Stimulated activated CD8-positive, alpha-beta memory T cell treated with anti-CD3 and anti-CD28 coated beads, Interleukin-2, amount 100 ng/mL, for 1 hour (primary cell): ENCODE results near the gene PIK3R5.

ENCODE experiments used
- DNase-seq, 2 donors: peaks; one replicate each; pipeline ENCODE4 v3.0.0-alpha.2; 2020; ENCODE audit warnings: low read depth in 2 of 2

PIK3R5 gene

DNA sequence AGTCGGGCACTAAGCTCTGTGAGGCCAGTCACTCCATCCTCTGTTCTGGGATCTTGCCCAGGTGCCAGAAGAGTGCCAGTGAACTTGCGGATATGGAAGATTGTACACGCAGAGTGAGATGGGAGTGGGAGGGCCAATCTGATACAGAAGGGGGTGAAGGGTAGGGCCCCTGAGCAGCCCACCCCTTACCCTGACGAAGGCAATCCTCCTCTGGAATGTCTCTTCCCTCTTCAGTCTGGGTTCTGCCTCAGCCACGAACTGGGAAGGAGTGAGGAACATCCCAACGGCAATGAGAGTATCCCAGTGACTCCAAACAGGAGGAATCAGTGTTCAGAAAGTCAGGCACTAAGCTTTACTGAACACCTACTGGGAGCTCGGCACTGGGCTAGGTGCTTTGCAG, 86.1 kb downstream of the PIK3R5 start:
- no peak for DNase-seq

DNA sequence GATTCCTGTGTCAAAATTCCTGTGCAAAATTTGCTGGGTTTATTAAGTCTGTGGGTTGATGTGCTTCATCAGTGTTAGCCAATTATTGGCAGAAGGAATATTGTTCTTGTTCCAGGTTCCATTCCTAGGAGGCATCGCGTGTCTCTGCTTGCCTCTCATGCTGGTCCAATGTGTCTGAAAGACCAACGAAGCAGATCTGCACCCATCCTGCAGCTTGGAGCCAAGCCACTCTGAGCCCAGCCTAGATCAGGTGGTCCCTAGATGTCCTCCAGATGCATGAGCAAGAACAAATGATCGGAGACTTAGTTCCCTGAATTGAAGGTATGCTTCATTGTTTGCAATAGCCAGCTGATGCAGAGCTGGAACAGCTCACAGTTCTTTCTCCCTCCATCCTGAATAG, 87.5 kb downstream of the PIK3R5 start:
- no peak for DNase-seq

GRCh38 chr17:8875957-8876356, 89.5 kb downstream of the PIK3R5 start:
- no peak for DNase-seq

GRCh38 chr17:8875436-8875835, 90.1 kb downstream of the PIK3R5 start:
- DNase-seq, result no peak

GRCh38 chr17:8873801-8874715, 91.4 kb downstream of the PIK3R5 start:
- no peak for DNase-seq

DNA sequence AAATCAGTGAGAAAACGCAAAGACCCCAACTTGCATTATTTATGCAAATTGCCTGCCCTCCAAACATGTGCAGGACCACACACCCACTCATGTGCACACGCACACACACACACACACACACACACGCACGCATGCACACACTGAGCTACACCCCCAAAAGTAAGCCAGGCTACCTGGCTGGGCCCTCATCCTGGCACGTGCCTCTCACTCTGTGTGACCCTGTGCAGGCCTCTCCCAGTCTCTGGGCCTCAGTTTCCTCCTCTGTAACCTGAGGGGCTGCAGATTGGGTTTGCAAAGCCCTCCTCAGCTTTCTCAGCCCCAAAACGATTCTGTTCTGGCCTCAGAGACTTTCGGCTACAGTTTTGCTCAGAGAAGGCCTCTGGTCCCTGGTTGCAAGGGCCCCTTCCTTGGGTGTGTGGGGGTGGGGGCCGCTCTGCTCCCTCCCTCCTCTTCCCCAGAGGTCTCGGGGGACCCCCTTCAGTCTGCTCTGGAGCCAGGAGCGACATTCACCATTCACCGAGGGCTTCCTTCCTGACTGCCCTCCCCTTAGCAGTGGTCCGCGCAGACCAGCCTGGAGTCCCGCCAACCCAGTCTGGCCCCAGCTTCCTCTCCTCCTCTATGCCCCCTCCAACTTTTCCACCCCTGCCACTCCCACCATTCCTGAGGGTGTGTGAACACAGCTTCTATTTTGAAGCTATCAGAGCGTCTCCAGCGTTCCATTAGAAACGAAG, 92.6 kb downstream of the PIK3R5 start:
- DNase-seq, result no peak

DNA sequence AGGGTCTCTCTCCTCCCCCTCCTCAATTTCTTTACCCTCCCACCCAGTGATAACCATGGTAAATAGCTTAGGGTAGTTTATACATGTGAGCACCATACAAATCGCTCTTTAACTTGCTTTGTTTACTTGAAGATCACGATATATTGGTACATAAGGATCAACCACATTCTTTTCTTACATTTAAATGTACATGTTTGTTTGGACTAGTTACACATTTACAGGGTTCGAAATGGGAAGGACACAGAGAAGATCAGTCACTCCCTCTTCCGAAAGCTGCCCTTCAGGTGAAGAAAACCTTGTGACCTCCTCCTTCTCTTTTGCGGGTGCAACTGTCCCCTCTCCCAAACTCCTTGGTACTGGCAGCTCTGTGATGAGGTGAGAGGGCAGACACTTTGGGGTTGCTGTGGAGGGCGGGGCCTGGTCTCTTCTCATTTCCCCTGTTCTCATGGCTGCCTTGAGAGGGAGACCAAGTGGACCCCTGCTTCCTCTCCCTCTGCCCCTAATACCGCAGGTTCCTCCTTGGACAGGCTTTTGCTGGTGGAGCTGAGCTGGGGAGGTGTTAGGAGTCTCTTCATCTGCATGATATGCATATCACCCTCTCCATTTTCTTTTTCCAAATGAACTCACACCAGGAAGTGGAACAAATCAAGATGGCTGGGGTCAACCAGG, 93.3 kb downstream of the PIK3R5 start:
- DNase-seq, result no peak

DNA sequence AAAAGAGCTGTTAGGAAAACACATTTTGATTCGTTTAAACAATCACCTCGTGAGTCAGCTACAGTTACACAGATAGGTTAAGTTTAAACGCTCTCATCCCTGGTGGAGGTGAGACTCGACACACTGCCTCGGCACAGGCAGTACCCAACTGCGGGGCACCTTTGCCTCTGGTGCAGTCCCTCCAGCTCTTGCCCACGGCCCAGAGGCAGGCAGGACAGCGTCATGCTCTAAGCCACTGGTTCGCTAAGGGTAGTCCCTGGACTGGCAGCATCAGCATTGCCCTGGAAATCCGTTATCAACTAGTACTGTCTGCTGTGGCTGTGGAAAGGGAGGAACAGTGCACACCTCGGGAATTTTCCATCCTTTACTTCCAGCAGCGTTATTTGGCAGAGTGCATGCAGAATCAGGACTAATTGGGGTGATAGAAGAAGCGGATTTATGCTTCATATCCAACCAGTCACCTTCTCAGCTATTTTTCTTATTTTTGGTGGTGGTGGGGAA, 94.4 kb downstream of the PIK3R5 start:
- no peak for DNase-seq

DNA sequence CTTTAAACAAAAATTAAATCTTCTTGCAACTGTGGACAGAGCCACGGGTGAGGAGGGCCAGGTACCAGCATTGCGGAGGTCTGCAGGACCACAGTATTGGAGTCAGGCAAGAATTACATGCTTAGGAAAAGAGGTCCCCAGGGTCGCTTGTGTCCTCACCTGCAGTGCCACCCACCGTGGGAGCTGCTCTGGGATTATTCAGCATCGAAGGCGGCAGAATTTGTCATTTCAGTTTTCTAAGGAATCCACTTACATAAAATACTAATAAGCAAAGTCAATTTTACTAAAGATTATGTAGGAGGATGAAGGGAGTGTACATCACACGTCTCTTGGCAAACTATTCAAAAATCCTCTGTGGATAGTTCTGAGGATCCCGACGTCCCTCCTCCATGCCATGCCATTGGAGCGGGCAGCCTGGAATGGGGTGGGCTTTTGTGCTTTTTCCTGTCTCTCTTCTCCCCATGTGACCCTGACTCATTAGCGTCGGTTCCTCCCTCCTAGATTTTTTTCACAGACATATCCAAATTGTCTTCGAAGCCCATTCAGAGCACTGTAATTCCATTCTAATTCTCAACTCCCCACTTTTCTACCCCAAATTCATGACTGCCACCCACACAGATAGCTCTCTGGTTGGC, 95.0 kb downstream of the PIK3R5 start:
- no peak for DNase-seq

DNA sequence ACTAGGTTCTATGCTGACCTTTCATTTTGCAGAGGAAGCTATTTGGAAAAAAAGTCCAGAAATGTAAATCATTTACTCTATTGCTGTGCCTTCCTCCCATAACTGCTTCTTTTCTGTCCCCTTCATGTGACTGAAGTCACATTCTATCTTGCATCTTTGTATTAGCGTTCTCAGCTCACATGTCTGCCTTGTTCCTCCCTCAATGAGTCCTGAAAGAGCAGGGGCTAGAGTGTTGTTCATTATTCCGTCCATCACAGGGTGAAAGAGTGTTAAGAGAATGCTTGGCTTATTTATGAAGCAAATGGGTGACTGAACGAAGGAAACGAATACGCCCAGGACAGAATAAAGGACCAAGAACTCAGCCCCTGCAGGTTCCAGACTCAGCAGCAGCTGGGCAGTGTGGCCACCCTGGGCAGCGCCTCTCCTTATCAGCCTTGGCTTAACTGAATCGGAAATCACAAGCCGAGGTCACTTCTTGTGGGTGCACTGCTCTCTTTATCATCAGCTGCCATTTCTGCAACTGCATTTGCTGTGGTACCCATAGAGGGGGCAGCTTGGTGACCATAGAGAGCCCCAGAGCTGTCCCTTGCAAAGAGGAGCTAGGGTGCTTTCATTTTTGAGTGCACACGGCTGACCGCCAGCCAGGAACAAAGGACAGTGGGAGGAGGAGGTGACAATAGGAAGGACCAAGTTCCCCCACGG, 96.2 kb downstream of the PIK3R5 start:
- DNase-seq, result no peak

GRCh38 chr17:8868529-8868951, 97.0 kb downstream of the PIK3R5 start:
- DNase-seq, result no peak

GRCh38 chr17:8868092-8868491, 97.4 kb downstream of the PIK3R5 start:
- DNase-seq, result no peak

DNA sequence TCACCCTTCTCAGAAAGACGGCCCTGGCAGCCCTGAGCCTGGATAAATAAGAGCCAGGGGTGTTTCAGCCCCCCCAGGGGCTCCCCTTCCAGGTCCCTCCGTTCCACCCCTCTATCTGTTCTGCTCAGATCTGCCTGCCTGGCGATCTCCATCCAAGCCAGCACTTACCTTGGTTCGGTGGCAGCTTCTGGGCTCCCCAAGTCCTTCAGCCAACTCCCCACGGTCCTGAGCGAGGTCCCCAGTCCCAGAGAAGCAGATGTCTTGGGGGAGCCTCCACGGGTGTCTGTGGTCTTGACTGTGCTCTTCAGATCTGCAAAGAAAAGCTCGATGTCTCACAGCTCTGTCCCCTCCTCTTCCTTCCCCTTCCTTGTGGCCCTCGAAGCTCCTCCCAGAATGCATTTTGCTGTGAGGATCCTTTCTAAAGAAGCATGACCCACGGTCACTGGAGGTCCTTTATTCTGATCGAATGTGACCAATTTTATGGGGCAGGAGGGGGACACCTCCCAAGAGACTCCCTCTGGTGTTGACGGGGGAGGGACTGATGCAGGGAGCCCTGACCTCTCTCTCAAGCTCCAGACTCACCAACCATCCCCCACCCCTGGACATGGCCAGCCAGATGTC, 98.0 kb downstream of the PIK3R5 start, which contains the start of gene PIK3R6:
PIK3R6 (minus strand) TSS at position 314 of the 621 bp plus-strand sequence. CDS start 17,880 bp downstream, outside the sequence.
- DNase-seq, result no peak

- no peak for DNase-seq
Measured at GRCh38 chr17:8865811-8866210, 99.7 kb downstream of the PIK3R5 start.

- DNase-seq, result no peak
Measured at GRCh38 chr17:8865385-8865784, 100.1 kb downstream of the PIK3R5 start.

DNA sequence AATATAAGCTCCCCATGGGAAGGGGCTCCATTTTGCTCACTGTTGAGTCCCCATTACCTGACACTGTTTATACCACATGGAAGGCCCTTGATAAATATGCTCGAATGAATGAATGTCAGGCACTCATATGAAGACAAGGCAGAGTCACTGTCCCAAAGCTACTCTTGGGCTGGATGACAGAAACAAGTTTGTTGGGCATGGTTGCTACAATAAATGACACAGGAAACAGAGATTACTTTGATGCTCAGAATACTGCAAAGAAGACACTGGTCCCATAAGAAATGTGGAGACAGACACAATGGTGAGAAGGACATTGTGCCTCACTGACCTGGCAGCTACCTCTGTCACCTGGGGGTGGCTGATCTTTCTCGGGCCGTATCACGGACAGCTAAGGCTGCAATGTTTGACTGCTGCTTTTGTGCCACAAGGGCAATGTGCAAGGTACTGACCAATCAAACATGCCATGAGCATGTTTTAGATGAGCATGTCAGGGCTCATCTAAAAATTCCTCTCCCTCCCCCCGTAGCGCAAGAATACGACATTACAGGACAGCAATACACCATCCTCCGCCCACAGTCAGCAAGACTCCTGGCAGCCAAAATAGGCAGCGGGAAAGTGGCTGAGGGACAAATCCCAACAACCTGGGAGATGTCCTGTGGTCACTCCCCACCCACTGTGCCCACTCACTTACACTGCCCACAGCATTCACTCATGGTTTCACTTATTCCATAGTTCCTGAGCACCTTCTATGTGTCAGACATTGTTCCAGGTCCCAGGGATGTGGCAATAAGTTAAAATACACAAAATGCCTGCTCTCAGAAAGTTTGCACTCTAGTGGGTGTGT, 103.1 kb downstream of the PIK3R5 start:
- no peak for DNase-seq

- no peak for DNase-seq
Measured at GRCh38 chr17:8861495-8862181, 103.9 kb downstream of the PIK3R5 start.

DNA sequence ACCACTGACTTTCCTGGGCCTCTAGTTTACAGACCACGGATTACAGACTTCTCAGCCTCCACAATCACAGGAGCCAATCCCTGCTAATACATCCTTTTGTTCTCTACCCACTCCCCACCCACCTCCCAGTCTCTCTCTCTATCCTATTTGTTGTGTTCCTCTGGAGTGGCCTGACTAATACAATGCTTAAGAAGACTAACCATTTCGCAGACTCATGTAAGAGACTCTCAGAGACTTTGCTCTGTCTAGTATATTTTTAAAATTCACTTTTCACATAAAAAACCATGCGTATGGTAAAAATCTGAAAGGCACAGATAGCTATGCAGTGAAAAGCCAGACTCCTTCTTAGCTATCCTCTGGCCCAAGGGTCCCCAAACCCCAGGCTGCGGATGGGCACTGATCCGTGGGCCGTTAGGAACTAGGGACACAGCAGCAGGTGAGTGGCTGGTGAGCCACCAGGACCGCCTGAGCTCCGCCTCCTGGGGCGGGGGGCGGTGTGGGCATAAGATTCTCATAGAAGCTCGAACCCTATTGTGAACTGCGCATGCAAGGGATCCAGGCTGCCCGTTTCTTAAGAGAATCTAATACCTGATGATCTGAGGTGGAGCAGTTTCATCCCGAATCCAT, 105.6 kb downstream of the PIK3R5 start:
- no peak for DNase-seq
